ENCODE results near the gene SLC30A3.

SLC30A3 gene

DNA sequence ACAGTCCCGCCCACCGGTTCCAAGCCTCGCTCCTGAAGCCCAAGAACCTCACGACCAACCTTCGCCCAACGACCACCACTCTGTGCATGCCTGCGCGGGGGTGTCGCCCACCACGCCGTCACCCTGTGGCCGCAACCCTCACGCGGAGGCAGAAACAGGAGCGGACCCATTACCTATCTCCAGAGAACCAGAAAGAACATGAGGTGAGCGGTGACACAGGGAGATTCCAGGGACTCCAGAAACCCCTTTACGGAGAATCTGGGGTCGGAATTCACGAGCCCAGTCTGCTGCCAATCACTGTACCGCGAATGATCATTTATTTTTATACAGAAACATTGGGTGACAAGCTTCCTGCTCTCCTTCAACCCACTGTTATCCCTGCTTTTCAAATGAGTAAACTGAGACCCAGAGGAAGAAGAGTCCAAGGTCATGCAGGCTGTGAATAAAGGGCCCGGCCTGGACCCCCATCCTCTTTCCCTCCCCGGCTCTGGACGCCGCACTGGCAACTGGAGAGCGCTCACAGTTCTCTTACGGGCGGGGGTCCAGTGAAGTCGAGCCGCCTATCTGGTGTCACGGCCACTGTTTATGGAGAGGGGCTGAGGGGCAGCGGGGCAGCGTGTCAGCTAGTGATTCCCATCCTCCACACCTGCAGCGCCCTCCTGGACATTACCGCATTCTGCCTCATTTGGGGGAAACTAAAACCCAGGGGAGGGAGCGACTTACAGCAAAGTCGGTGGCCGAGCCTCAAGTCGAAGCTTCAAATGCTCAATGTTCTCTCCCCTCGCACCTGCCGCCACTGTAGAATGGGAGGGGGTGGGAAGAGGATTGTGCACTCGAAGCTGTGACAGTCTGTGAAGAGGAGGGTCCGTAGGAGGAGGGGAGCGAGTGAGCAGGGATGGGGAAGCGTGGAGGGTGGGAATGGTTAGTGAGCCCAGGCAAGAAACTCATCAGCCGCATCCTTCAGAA, 723 bp upstream of the SLC30A3 start:
- H3K36me3 ChIP-seq (ENCODE audit: control insufficient read depth, low read length): no peaks in the 10 kb centered on the region
- H3K9me2 ChIP-seq (replicated peaks; ENCODE audit: control insufficient read depth, low read length): no peaks in the 10 kb centered on the region
- peaks cover 33% of the 10 kb centered on the region for H3K4me1 ChIP-seq (ENCODE audit: control insufficient read depth, low read length)
- no peaks in the 10 kb centered on the region for H3K79me2 ChIP-seq (ENCODE audit: control insufficient read depth, low read length)
- H3K4me2 ChIP-seq (ENCODE audit: low read length): peak overlapping the region; percentile 89
- TF ChIP-seq EZH2phosphoT487 (IDR thresholded peaks at IDR 0.05; ENCODE audit: borderline replicate concordance, low read length): peak; percentile 99
- TF ChIP-seq, protein P1, sequence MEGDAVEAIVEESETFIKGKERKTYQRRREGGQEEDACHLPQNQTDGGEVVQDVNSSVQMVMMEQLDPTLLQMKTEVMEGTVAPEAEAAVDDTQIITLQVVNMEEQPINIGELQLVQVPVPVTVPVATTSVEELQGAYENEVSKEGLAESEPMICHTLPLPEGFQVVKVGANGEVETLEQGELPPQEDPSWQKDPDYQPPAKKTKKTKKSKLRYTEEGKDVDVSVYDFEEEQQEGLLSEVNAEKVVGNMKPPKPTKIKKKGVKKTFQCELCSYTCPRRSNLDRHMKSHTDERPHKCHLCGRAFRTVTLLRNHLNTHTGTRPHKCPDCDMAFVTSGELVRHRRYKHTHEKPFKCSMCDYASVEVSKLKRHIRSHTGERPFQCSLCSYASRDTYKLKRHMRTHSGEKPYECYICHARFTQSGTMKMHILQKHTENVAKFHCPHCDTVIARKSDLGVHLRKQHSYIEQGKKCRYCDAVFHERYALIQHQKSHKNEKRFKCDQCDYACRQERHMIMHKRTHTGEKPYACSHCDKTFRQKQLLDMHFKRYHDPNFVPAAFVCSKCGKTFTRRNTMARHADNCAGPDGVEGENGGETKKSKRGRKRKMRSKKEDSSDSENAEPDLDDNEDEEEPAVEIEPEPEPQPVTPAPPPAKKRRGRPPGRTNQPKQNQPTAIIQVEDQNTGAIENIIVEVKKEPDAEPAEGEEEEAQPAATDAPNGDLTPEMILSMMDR (IDR thresholded peaks at IDR 0.05; ENCODE audit: low read depth, low read length, poor library complexity, severe bottlenecking): no peak
- no peaks in the 10 kb centered on the region for H4K20me1 ChIP-seq (ENCODE audit: control insufficient read depth, insufficient read depth, low read depth, low read length)
- H3K27me3 ChIP-seq (ENCODE audit: control insufficient read depth, low read length): peaks cover 73% of the 10 kb centered on the region
- no peak overlapping the region for H3K27ac ChIP-seq (ENCODE audit: low read depth, low read length)
- no peaks in the 10 kb centered on the region for H3K9me3 ChIP-seq (ENCODE audit: control insufficient read depth, insufficient read depth, low read length)
- H3K4me3 ChIP-seq (ENCODE audit: low read length): peak overlapping the region; percentile 78
- H3F3A ChIP-seq (ENCODE audit: control insufficient read depth, insufficient read depth): no peaks in the 10 kb centered on the region

DNA sequence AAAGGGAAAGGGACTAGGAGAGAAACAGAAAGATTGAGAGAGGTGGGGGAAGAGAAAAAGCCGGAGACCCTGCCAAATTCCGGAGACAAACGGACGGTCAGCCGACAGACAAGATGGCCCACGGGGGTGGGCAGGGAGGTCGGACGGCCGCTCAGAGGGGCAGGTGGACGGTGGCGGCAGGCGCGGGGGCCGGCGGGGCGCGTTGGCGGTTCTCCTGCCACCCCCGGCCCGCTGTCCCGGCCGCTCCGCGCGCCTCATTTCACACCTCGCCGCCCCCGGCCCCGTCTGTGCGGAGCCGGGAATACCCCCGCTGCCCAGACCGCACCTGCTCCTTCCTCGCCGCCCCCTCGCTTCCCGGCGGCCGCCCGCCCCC, 935 bp downstream of the SLC30A3 start:
- peak overlapping the region; percentile 78 for H3K4me3 ChIP-seq (ENCODE audit: low read length)
- no peak overlapping the region for H3K27ac ChIP-seq (ENCODE audit: low read depth, low read length)
- peak overlapping the region; percentile 89 for H3K4me2 ChIP-seq (ENCODE audit: low read length)
- no peaks in the 10 kb centered on the region for H3K36me3 ChIP-seq (ENCODE audit: control insufficient read depth, low read length)
- H3K4me1 ChIP-seq (ENCODE audit: control insufficient read depth, low read length): peaks cover 33% of the 10 kb centered on the region
- no peaks in the 10 kb centered on the region for H4K20me1 ChIP-seq (ENCODE audit: control insufficient read depth, insufficient read depth, low read depth, low read length)
- no peaks in the 10 kb centered on the region for H3K9me2 ChIP-seq (replicated peaks; ENCODE audit: control insufficient read depth, low read length)
- peaks cover 70% of the 10 kb centered on the region for H3K27me3 ChIP-seq (ENCODE audit: control insufficient read depth, low read length)
- no peak for TF ChIP-seq EZH2phosphoT487 (IDR thresholded peaks at IDR 0.05; ENCODE audit: borderline replicate concordance, low read length)
- TF ChIP-seq, protein P1 (IDR thresholded peaks at IDR 0.05; ENCODE audit: low read depth, low read length, poor library complexity, severe bottlenecking): no peak
- H3K9me3 ChIP-seq (ENCODE audit: control insufficient read depth, insufficient read depth, low read length): no peaks in the 10 kb centered on the region
- H3K79me2 ChIP-seq (ENCODE audit: control insufficient read depth, low read length): no peaks in the 10 kb centered on the region
- H3F3A ChIP-seq (ENCODE audit: control insufficient read depth, insufficient read depth): no peaks in the 10 kb centered on the region

DNA sequence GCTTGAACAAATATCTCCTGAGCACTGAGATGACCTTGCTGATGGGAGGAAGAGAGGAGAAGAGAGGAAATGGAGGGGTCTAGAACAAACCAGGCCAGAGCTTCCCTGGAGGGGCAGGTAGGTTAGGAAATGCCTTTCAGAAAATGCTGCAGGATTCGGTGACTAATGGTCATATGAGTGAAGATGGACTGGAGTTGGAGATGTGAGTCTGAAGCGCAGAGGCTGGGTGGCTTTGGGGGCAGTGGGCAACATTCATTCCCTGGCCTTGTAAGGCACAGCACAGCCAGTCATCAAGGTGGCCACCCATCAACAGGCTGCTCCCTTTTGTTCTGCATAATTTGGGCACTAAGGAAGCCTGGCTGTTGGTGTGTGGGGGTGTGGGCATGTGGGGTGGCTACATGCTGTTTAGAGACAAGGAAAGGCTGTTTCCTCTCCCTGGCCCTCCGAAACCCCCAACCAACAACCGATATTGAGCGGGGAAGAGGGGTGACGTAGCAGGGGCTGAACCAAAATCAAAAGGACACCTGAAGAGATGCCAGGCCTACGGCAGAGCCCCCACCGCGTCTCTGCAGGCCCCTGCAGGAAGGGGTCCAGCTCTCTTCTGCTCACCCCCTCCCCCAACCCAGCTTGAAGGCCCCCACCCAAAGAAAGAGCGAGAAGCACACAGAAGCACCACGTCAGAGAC, 1.5 kb downstream of the SLC30A3 start:
- no peaks in the 10 kb centered on the region for H3F3A ChIP-seq (ENCODE audit: control insufficient read depth, insufficient read depth)
- H3K4me3 ChIP-seq (ENCODE audit: low read length): no peak overlapping the region
- peaks cover 69% of the 10 kb centered on the region for H3K27me3 ChIP-seq (ENCODE audit: control insufficient read depth, low read length)
- H3K79me2 ChIP-seq (ENCODE audit: control insufficient read depth, low read length): no peaks in the 10 kb centered on the region
- H3K27ac ChIP-seq (ENCODE audit: low read depth, low read length): no peak overlapping the region
- H3K36me3 ChIP-seq (ENCODE audit: control insufficient read depth, low read length): no peaks in the 10 kb centered on the region
- no peaks in the 10 kb centered on the region for H4K20me1 ChIP-seq (ENCODE audit: control insufficient read depth, insufficient read depth, low read depth, low read length)
- H3K4me1 ChIP-seq (ENCODE audit: control insufficient read depth, low read length): peaks cover 33% of the 10 kb centered on the region
- TF ChIP-seq, protein P1 (IDR thresholded peaks at IDR 0.05; ENCODE audit: low read depth, low read length, poor library complexity, severe bottlenecking): no peak
- no peak for TF ChIP-seq EZH2phosphoT487 (IDR thresholded peaks at IDR 0.05; ENCODE audit: borderline replicate concordance, low read length)
- no peak overlapping the region for H3K4me2 ChIP-seq (ENCODE audit: low read length)
- no peaks in the 10 kb centered on the region for H3K9me3 ChIP-seq (ENCODE audit: control insufficient read depth, insufficient read depth, low read length)
- H3K9me2 ChIP-seq (replicated peaks; ENCODE audit: control insufficient read depth, low read length): no peaks in the 10 kb centered on the region

Measured in DOHH2 (cell line).